ENCODE measurements around the gene OR2J3.

OR2J3 gene

GRCh38 chr6:29129326-29130012, 21.6 kb downstream of the OR2J3 start:
- no peak overlapping the region for H3K4me3 ChIP-seq (ENCODE audit: low read depth, low read length)
- TF ChIP-seq CTCF (IDR thresholded peaks at IDR 0.05; ENCODE audit: low read depth, low read length) (no peak), MAX (IDR thresholded peaks at IDR 0.05; ENCODE audit: low read depth, low read length) (no peak), MYC (IDR thresholded peaks at IDR 0.05; ENCODE audit: low read depth, low read length) (no peak), POLR2A (IDR thresholded peaks at IDR 0.05; ENCODE audit: extremely low read depth, insufficient read length) (no peak)
- no peak for DNase-seq (ENCODE audit: low read depth)

GRCh38 chr6:29130644-29131043, 22.8 kb downstream of the OR2J3 start:
- H3K4me3 ChIP-seq (ENCODE audit: low read depth, low read length): no peak overlapping the region
- no peak for TF ChIP-seq CTCF (IDR thresholded peaks at IDR 0.05; ENCODE audit: low read depth, low read length)
- no peak for TF ChIP-seq POLR2A (IDR thresholded peaks at IDR 0.05; ENCODE audit: extremely low read depth, insufficient read length)
- no peak for TF ChIP-seq MAX (IDR thresholded peaks at IDR 0.05; ENCODE audit: low read depth, low read length)
- no peak for TF ChIP-seq MYC (IDR thresholded peaks at IDR 0.05; ENCODE audit: low read depth, low read length)
- no peak for DNase-seq (ENCODE audit: low read depth)

- H3K4me3 ChIP-seq (ENCODE audit: low read depth, low read length): no peak overlapping the region
- TF ChIP-seq MYC (IDR thresholded peaks at IDR 0.05; ENCODE audit: low read depth, low read length): no peak
- DNase-seq (ENCODE audit: low read depth): no peak
Observed at GRCh38 chr6:29131691-29132090, 23.8 kb downstream of the OR2J3 start.

- DNase-seq (ENCODE audit: low read depth): no peak
- no peak overlapping the region for H3K4me3 ChIP-seq (ENCODE audit: low read depth, low read length)
- no peak for TF ChIP-seq CTCF (IDR thresholded peaks at IDR 0.05; ENCODE audit: low read depth, low read length)
- TF ChIP-seq MYC (IDR thresholded peaks at IDR 0.05; ENCODE audit: low read depth, low read length): no peak
- TF ChIP-seq POLR2A (IDR thresholded peaks at IDR 0.05; ENCODE audit: extremely low read depth, insufficient read length): no peak
- no peak for TF ChIP-seq MAX (IDR thresholded peaks at IDR 0.05; ENCODE audit: low read depth, low read length)
Observed at GRCh38 chr6:29137724-29138123, 29.9 kb downstream of the OR2J3 start.

GRCh38 chr6:29141606-29142005, 33.7 kb downstream of the OR2J3 start:
- no peak overlapping the region for H3K4me3 ChIP-seq (ENCODE audit: low read depth, low read length)
- no peak for DNase-seq (ENCODE audit: low read depth)
- TF ChIP-seq MYC (IDR thresholded peaks at IDR 0.05; ENCODE audit: low read depth, low read length) (no peak), POLR2A (IDR thresholded peaks at IDR 0.05; ENCODE audit: extremely low read depth, insufficient read length) (no peak), MAX (IDR thresholded peaks at IDR 0.05; ENCODE audit: low read depth, low read length) (no peak), CTCF (IDR thresholded peaks at IDR 0.05; ENCODE audit: low read depth, low read length) (no peak)

GRCh38 chr6:29142309-29142708, 34.5 kb downstream of the OR2J3 start:
- no peak for TF ChIP-seq CTCF (IDR thresholded peaks at IDR 0.05; ENCODE audit: low read depth, low read length)
- TF ChIP-seq MYC (IDR thresholded peaks at IDR 0.05; ENCODE audit: low read depth, low read length): no peak
- no peak for TF ChIP-seq POLR2A (IDR thresholded peaks at IDR 0.05; ENCODE audit: extremely low read depth, insufficient read length)
- TF ChIP-seq MAX (IDR thresholded peaks at IDR 0.05; ENCODE audit: low read depth, low read length): no peak
- DNase-seq (ENCODE audit: low read depth): no peak
- H3K4me3 ChIP-seq (ENCODE audit: low read depth, low read length): no peak overlapping the region

Measured in NB4 (cell line).